GM23338 (cell line): ENCODE measurements around the gene L1CAM. TPM values are rescaled to one million over a fixed set of nuclear protein-coding genes. Genes with fewer than 3 reads are reported as not detected.

ENCODE experiments used
- ATAC-seq: fragments of 200-7000 bp; cut with Tn5 transposase; 3 replicates; pipeline ENCODE4 v1.9.1; 2020
- DNase-seq: peaks from one replicate; pipeline ENCODE4 v3.0.0-alpha.2; 2015; ENCODE audit warnings: low spot score
- H2AFZ ChIP-seq: fragments of 200-600 bp; sonication (generic); 2 replicates; pipeline ENCODE4 v1.8.0; 2016; ENCODE audit warnings: antibody characterized with exemption, mild to moderate bottlenecking, moderate library complexity
- H3F3A ChIP-seq: fragments of 200-600 bp; sonication (generic); replicated peaks from 2 replicates; pipeline ENCODE4 v1.8.0; 2017; ENCODE audit warnings: antibody characterized with exemption, mixed run types, low read depth
- H3K27ac ChIP-seq: fragments of 200-600 bp; sonication (generic); 2 replicates; pipeline ENCODE4 v1.6.1; 2016; ENCODE audit warnings: low read depth
- H3K27me3 ChIP-seq: fragments of 200-600 bp; sonication (generic); 2 replicates; pipeline ENCODE4 v1.8.0; 2016; ENCODE audit warnings: mild to moderate bottlenecking, mixed run types, moderate library complexity; ENCODE audit not compliant: insufficient read depth
- H3K36me3 ChIP-seq: fragments of 200-600 bp; sonication (generic); 2 replicates; pipeline ENCODE4 v1.8.0; 2016; ENCODE audit warnings: mild to moderate bottlenecking; ENCODE audit not compliant: insufficient read depth
- H3K4me1 ChIP-seq: fragments of 200-600 bp; sonication (generic); 2 replicates; pipeline ENCODE4 v1.8.0; 2016; ENCODE audit warnings: mild to moderate bottlenecking, moderate library complexity; ENCODE audit not compliant: insufficient read depth
- H3K4me2 ChIP-seq: fragments of 200-600 bp; sonication (generic); 2 replicates; pipeline ENCODE4 v1.7.1; 2017; ENCODE audit warnings: mixed run types
- H3K4me3 ChIP-seq: fragments of 200-600 bp; sonication (generic); 2 replicates; pipeline ENCODE4 v1.6.1; 2016; ENCODE audit warnings: mixed run types
- H3K79me2 ChIP-seq: fragments of 200-600 bp; sonication (generic); replicated peaks from 2 replicates; pipeline ENCODE4 v1.8.0; 2017; ENCODE audit warnings: mild to moderate bottlenecking; ENCODE audit not compliant: insufficient read depth
- H3K9me2 ChIP-seq: fragments of 200-600 bp; sonication (generic); 2 replicates; pipeline ENCODE4 v1.8.0; 2017; ENCODE audit not compliant: insufficient read depth
- H4K20me1 ChIP-seq: fragments of 200-600 bp; sonication (generic); replicated peaks from 2 replicates; pipeline ENCODE4 v1.8.0; 2017; ENCODE audit warnings: mild to moderate bottlenecking; ENCODE audit not compliant: insufficient read depth
- H3K27ac Mint-ChIP-seq: 2 replicates; pipeline ENCODE4 v1.8.0; 2020; ENCODE audit warnings: inconsistent platforms, mild to moderate bottlenecking, moderate library complexity, mixed read lengths
- H3K27me3 Mint-ChIP-seq: 3 replicates; pipeline ENCODE4 v1.8.0; 2022; ENCODE audit warnings: low read depth, mild to moderate bottlenecking, moderate library complexity, mixed read lengths, inconsistent platforms; ENCODE audit not compliant: insufficient read depth, poor library complexity
- H3K36me3 Mint-ChIP-seq: 3 replicates; pipeline ENCODE4 v1.8.0; 2021; ENCODE audit warnings: low read depth, mild to moderate bottlenecking, inconsistent platforms, moderate library complexity, mixed read lengths
- H3K4me1 Mint-ChIP-seq: 3 replicates; pipeline ENCODE4 v1.8.0; 2020; ENCODE audit warnings: mild to moderate bottlenecking, inconsistent platforms, mixed read lengths
- H3K4me3 Mint-ChIP-seq: 3 replicates; pipeline ENCODE4 v1.8.0; 2021; ENCODE audit warnings: moderate library complexity, mild to moderate bottlenecking, inconsistent platforms, mixed read lengths
- H3K9me3 Mint-ChIP-seq: 3 replicates; pipeline ENCODE4 v1.8.0; 2020; ENCODE audit warnings: moderate library complexity, mild to moderate bottlenecking, inconsistent platforms, mixed read lengths
- CREB1 ChIP-seq: fragments of 250-450 bp; sonication (Bioruptor Pico); IDR thresholded peaks from 2 replicates; pipeline ENCODE4 v1.5.0; 2020; ENCODE audit warnings: low read depth, mild to moderate bottlenecking, moderate library complexity
- CTCF ChIP-seq, 2 experiments: fragments of 200-600 bp in 1 of 2; sonication (generic) in 1 of 2; conservative IDR thresholded peaks; 2 replicates each; pipeline versions ENCODE4 v1.5.1 to v1.6.1; 2016 to 2017; ENCODE audit warnings: antibody characterized with exemption in 2 of 2, low read depth in 2 of 2, mild to moderate bottlenecking in 2 of 2, moderate library complexity in 1 of 2
- EZH2phosphoT487 ChIP-seq: fragments of 200-600 bp; sonication (generic); IDR thresholded peaks from one replicate; pipeline ENCODE4 v1.8.1; 2018; ENCODE audit warnings: antibody characterized with exemption; ENCODE audit not compliant: unreplicated experiment
- JUNB ChIP-seq: IDR thresholded peaks from one replicate; pipeline ENCODE4 v1.6.1; 2016; ENCODE audit warnings: antibody characterized with exemption; ENCODE audit not compliant: unreplicated experiment
- NANOG ChIP-seq: IDR thresholded peaks from 2 replicates; pipeline ENCODE4 v1.6.1; 2016; ENCODE audit warnings: antibody characterized with exemption, borderline replicate concordance
- POLR2AphosphoS5 ChIP-seq: IDR thresholded peaks from 2 replicates; pipeline ENCODE4 v1.6.1; 2016; ENCODE audit warnings: antibody characterized with exemption, low read depth
- REST ChIP-seq: IDR thresholded peaks from one replicate; pipeline ENCODE4 v1.6.1; 2018; ENCODE audit warnings: antibody characterized with exemption; ENCODE audit not compliant: unreplicated experiment
- ZNF114 ChIP-seq: fragments of 250-450 bp; sonication (Bioruptor Pico); IDR thresholded peaks from 2 replicates; pipeline ENCODE4 v1.5.0; 2020; ENCODE audit warnings: mild to moderate bottlenecking, moderate library complexity
- ZNF331 ChIP-seq: fragments of 250-450 bp; sonication (Bioruptor Pico); IDR thresholded peaks from 2 replicates; pipeline ENCODE4 v1.5.0; 2020; ENCODE audit warnings: low read depth, mild to moderate bottlenecking, moderate library complexity
- polyA plus RNA-seq: library from polyadenylated mRNA; unstranded; fragments of >200 nt; fragmentation: Nextera tagmentation; extraction: Ambion mirVana; gene quantifications from 2 replicates; pipeline ENCODE4 v1.2.1, GENCODE V29; 2016
- total RNA-seq: library from RNA; depleted of rRNA; stranded (reverse); fragments of >200 nt; shearing (Covaris generic); gene quantifications from 2 replicates; pipeline ENCODE4 v1.2.3, GENCODE V29; 2014
- TF ChIP-seq, protein P1 (sequence below): fragments of 250-450 bp; sonication (Bioruptor Pico); IDR thresholded peaks from 2 replicates; pipeline ENCODE4 v1.5.0; 2020; ENCODE audit warnings: mild to moderate bottlenecking, moderate library complexity

The L1CAM gene
- total and polyA plus RNA-seq, 2 experiments from 2014 or later = 7.4 to 29.2 TPM

- Histone ChIP-seq H3K27ac (no peak overlapping the region), H3K79me2 (no peaks in the 10 kb centered on the region), H3F3A (no peaks in the 10 kb centered on the region), H3K4me3 (no peak overlapping the region), H3K27me3 (no peaks in the 10 kb centered on the region), H3K4me2 (no peak overlapping the region), H4K20me1 (no peaks in the 10 kb centered on the region), H3K36me3 (no peaks in the 10 kb centered on the region), H3K4me1 (no peaks in the 10 kb centered on the region; the same call in 1 of the 2 replicates), H3K9me2 (no peaks in the 10 kb centered on the region), H2AFZ (no peak overlapping the region)
- DNase-seq (no peak), ATAC-seq (no peak)
- H3K4me3 Mint-ChIP-seq = no peak overlapping the region
- H3K9me3 Mint-ChIP-seq = no peaks in the 10 kb centered on the region; the same call in 2 of the 3 replicates
- H3K27ac Mint-ChIP-seq = no peak overlapping the region
- H3K27me3 Mint-ChIP-seq = peaks cover 1% of the 10 kb centered on the region
- peaks cover 12% of the 10 kb centered on the region; the same call in 2 of the 3 replicates for H3K4me1 Mint-ChIP-seq
- H3K36me3 Mint-ChIP-seq = peaks cover 25% of the 10 kb centered on the region
- no peak for TF ChIP-seq EZH2phosphoT487
- no peak for TF ChIP-seq ZNF331 (CRISPR knock-in tag)
Observed at GRCh38 chrX:153919281-153919680, 33.3 kb upstream of the L1CAM start.

GRCh38 chrX:153917869-153918268 is 31.9 kb upstream of the L1CAM start:
- Histone ChIP-seq H3K9me2 (no peaks in the 10 kb centered on the region), H3K36me3 (no peaks in the 10 kb centered on the region), H4K20me1 (no peaks in the 10 kb centered on the region), H3K4me2 (no peak overlapping the region), H3K4me3 (no peak overlapping the region), H3F3A (no peaks in the 10 kb centered on the region), H3K4me1 (no peaks in the 10 kb centered on the region), H3K27me3 (no peaks in the 10 kb centered on the region), H3K27ac (no peak overlapping the region), H2AFZ (no peak overlapping the region), H3K79me2 (no peaks in the 10 kb centered on the region)
- Mint-ChIP-seq H3K4me3 (no peak overlapping the region), H3K27me3 (peaks cover 1% of the 10 kb centered on the region), H3K36me3 (peaks cover 25% of the 10 kb centered on the region), H3K4me1 (peaks cover 4% of the 10 kb centered on the region; the same call in 1 of the 3 replicates), H3K27ac (no peak overlapping the region), H3K9me3 (no peaks in the 10 kb centered on the region; the same call in 2 of the 3 replicates)
- ATAC-seq = no peak
- DNase-seq = no peak
- TF ChIP-seq JUNB = no peak
- TF ChIP-seq CTCF (conservative IDR thresholded peaks at IDR 0.05; ENCODE audit: low read depth in 2 of 2) = no peak
- TF ChIP-seq, protein P1, sequence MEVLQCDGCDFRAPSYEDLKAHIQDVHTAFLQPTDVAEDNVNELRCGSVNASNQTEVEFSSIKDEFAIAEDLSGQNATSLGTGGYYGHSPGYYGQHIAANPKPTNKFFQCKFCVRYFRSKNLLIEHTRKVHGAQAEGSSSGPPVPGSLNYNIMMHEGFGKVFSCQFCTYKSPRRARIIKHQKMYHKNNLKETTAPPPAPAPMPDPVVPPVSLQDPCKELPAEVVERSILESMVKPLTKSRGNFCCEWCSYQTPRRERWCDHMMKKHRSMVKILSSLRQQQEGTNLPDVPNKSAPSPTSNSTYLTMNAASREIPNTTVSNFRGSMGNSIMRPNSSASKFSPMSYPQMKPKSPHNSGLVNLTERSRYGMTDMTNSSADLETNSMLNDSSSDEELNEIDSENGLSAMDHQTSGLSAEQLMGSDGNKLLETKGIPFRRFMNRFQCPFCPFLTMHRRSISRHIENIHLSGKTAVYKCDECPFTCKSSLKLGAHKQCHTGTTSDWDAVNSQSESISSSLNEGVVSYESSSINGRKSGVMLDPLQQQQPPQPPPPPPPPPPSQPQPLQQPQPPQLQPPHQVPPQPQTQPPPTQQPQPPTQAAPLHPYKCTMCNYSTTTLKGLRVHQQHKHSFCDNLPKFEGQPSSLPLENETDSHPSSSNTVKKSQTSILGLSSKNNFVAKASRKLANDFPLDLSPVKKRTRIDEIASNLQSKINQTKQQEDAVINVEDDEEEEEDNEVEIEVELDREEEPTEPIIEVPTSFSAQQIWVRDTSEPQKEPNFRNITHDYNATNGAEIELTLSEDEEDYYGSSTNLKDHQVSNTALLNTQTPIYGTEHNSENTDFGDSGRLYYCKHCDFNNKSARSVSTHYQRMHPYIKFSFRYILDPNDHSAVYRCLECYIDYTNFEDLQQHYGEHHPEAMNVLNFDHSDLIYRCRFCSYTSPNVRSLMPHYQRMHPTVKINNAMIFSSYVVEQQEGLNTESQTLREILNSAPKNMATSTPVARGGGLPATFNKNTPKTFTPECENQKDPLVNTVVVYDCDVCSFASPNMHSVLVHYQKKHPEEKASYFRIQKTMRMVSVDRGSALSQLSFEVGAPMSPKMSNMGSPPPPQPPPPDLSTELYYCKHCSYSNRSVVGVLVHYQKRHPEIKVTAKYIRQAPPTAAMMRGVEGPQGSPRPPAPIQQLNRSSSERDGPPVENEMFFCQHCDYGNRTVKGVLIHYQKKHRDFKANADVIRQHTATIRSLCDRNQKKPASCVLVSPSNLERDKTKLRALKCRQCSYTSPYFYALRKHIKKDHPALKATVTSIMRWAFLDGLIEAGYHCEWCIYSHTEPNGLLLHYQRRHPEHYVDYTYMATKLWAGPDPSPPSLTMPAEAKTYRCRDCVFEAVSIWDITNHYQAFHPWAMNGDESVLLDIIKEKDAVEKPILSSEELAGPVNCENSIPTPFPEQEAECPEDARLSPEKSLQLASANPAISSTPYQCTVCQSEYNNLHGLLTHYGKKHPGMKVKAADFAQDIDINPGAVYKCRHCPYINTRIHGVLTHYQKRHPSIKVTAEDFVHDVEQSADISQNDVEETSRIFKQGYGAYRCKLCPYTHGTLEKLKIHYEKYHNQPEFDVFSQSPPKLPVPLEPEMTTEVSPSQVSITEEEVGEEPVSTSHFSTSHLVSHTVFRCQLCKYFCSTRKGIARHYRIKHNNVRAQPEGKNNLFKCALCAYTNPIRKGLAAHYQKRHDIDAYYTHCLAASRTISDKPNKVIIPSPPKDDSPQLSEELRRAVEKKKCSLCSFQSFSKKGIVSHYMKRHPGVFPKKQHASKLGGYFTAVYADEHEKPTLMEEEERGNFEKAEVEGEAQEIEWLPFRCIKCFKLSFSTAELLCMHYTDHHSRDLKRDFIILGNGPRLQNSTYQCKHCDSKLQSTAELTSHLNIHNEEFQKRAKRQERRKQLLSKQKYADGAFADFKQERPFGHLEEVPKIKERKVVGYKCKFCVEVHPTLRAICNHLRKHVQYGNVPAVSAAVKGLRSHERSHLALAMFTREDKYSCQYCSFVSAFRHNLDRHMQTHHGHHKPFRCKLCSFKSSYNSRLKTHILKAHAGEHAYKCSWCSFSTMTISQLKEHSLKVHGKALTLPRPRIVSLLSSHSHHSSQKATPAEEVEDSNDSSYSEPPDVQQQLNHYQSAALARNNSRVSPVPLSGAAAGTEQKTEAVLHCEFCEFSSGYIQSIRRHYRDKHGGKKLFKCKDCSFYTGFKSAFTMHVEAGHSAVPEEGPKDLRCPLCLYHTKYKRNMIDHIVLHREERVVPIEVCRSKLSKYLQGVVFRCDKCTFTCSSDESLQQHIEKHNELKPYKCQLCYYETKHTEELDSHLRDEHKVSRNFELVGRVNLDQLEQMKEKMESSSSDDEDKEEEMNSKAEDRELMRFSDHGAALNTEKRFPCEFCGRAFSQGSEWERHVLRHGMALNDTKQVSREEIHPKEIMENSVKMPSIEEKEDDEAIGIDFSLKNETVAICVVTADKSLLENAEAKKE (CRISPR knock-in tag) = no peak
- no peak for TF ChIP-seq ZNF114
- TF ChIP-seq NANOG = no peak
- TF ChIP-seq REST = no peak
- no peak for TF ChIP-seq EZH2phosphoT487
- TF ChIP-seq POLR2AphosphoS5 = no peak
- no peak for TF ChIP-seq CREB1 (CRISPR knock-in tag)
- TF ChIP-seq ZNF331 (CRISPR knock-in tag) = no peak
